Measurements from ENCODE around the gene KCNV2.

KCNV2 gene

GRCh38 chr9:2740616-2741015 lies 23.3 kb downstream of the KCNV2 start:
- peak; percentile 32; the same call in 1 of the 3 replicates for ATAC-seq
- TF ChIP-seq, protein P1, sequence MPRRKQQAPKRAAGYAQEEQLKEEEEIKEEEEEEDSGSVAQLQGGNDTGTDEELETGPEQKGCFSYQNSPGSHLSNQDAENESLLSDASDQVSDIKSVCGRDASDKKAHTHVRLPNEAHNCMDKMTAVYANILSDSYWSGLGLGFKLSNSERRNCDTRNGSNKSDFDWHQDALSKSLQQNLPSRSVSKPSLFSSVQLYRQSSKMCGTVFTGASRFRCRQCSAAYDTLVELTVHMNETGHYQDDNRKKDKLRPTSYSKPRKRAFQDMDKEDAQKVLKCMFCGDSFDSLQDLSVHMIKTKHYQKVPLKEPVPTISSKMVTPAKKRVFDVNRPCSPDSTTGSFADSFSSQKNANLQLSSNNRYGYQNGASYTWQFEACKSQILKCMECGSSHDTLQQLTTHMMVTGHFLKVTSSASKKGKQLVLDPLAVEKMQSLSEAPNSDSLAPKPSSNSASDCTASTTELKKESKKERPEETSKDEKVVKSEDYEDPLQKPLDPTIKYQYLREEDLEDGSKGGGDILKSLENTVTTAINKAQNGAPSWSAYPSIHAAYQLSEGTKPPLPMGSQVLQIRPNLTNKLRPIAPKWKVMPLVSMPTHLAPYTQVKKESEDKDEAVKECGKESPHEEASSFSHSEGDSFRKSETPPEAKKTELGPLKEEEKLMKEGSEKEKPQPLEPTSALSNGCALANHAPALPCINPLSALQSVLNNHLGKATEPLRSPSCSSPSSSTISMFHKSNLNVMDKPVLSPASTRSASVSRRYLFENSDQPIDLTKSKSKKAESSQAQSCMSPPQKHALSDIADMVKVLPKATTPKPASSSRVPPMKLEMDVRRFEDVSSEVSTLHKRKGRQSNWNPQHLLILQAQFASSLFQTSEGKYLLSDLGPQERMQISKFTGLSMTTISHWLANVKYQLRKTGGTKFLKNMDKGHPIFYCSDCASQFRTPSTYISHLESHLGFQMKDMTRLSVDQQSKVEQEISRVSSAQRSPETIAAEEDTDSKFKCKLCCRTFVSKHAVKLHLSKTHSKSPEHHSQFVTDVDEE (CRISPR knock-in tag; IDR thresholded peaks at IDR 0.05), result no peak
- no peak for TF ChIP-seq BACH2 (CRISPR knock-in tag; IDR thresholded peaks at IDR 0.05; ENCODE audit: borderline replicate concordance)
- no peak for TF ChIP-seq ZC3H10 (CRISPR knock-in tag; IDR thresholded peaks at IDR 0.05)
- TF ChIP-seq ZNF70 (CRISPR knock-in tag; IDR thresholded peaks at IDR 0.05), result no peak
- no peak for TF ChIP-seq CREB5 (CRISPR knock-in tag; IDR thresholded peaks at IDR 0.05; ENCODE audit: low read depth)
- no peak for TF ChIP-seq RARB (CRISPR knock-in tag; IDR thresholded peaks at IDR 0.05)
- TF ChIP-seq ISL1 (CRISPR knock-in tag; IDR thresholded peaks at IDR 0.05), result no peak
- no peak for TF ChIP-seq SNAI2 (CRISPR knock-in tag; IDR thresholded peaks at IDR 0.05)
- no peak for TF ChIP-seq ZNF8 (CRISPR knock-in tag; IDR thresholded peaks at IDR 0.05)
- TF ChIP-seq TCF4 (CRISPR knock-in tag; IDR thresholded peaks at IDR 0.05; ENCODE audit: borderline replicate concordance), result no peak
- TF ChIP-seq PATZ1 (CRISPR knock-in tag; IDR thresholded peaks at IDR 0.05; ENCODE audit: borderline replicate concordance), result no peak
- TF ChIP-seq TOX (CRISPR knock-in tag; IDR thresholded peaks at IDR 0.05; ENCODE audit: borderline replicate concordance), result no peak
- TF ChIP-seq ARNTL (CRISPR knock-in tag; IDR thresholded peaks at IDR 0.05; ENCODE audit: borderline replicate concordance, low read depth), result no peak
- no peak for TF ChIP-seq OSR1 (CRISPR knock-in tag; IDR thresholded peaks at IDR 0.05)
- TF ChIP-seq ZFP3 (CRISPR knock-in tag; IDR thresholded peaks at IDR 0.05), result no peak
- TF ChIP-seq GLIS3 (CRISPR knock-in tag; IDR thresholded peaks at IDR 0.05), result no peak
- TF ChIP-seq, protein P2, sequence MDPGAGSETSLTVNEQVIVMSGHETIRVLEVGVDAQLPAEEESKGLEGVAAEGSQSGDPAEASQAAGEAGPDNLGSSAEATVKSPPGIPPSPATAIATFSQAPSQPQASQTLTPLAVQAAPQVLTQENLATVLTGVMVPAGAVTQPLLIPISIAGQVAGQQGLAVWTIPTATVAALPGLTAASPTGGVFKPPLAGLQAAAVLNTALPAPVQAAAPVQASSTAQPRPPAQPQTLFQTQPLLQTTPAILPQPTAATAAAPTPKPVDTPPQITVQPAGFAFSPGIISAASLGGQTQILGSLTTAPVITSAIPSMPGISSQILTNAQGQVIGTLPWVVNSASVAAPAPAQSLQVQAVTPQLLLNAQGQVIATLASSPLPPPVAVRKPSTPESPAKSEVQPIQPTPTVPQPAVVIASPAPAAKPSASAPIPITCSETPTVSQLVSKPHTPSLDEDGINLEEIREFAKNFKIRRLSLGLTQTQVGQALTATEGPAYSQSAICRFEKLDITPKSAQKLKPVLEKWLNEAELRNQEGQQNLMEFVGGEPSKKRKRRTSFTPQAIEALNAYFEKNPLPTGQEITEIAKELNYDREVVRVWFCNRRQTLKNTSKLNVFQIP (CRISPR knock-in tag; IDR thresholded peaks at IDR 0.05; ENCODE audit: borderline replicate concordance, low read depth), result no peak

DNA sequence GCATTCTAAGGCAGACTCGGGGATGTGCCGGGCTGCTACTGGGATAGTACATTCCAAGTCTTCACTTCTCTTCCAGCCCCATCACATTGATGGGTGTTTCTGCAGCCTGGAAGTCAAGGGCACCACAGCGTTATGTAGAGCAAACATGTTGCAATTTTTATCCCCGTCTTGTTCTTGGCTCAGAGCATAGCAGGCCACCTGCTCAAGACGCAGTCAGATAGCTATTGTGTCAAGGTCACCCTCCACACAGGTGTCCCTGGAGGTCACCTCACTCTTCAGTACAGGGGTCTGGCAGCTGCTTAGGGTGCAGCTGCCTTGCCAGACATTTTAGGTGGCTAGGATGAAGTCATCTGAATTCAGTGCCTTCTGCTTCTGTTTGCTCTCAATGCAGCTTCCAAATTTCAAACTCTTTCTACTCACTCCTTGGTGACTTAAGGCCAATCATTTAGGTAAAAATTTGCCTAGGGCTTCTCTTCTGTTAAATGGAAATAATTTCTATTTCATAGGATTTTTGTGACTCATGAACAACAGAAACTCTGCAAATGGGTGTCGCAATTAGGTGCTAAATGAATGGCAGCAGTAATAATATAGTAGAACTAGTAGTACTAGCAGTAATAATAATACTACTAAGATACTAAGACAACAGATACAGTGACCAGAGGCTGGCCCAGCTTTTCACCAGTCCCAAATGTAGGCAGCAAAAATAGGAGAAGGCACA lies 24.3 kb downstream of the KCNV2 start:
- TF ChIP-seq OSR1 (CRISPR knock-in tag; IDR thresholded peaks at IDR 0.05), result no peak
- no peak for TF ChIP-seq GLIS3 (CRISPR knock-in tag; IDR thresholded peaks at IDR 0.05)
- TF ChIP-seq ZFP3 (CRISPR knock-in tag; IDR thresholded peaks at IDR 0.05), result no peak
- TF ChIP-seq, protein P2 (CRISPR knock-in tag; IDR thresholded peaks at IDR 0.05; ENCODE audit: borderline replicate concordance, low read depth), result no peak
- no peak for TF ChIP-seq ZNF565 (CRISPR knock-in tag; conservative IDR thresholded peaks at IDR 0.05; ENCODE audit: low read depth)
- TF ChIP-seq TCF4 (CRISPR knock-in tag; IDR thresholded peaks at IDR 0.05; ENCODE audit: borderline replicate concordance), result no peak
- no peak for TF ChIP-seq CSDC2 (CRISPR knock-in tag; IDR thresholded peaks at IDR 0.05)
- ATAC-seq, result no peak

GRCh38 chr9:2742214-2742613 lies 24.9 kb downstream of the KCNV2 start:
- TF ChIP-seq BACH2 (CRISPR knock-in tag; IDR thresholded peaks at IDR 0.05; ENCODE audit: borderline replicate concordance), result no peak
- TF ChIP-seq, protein P3, sequence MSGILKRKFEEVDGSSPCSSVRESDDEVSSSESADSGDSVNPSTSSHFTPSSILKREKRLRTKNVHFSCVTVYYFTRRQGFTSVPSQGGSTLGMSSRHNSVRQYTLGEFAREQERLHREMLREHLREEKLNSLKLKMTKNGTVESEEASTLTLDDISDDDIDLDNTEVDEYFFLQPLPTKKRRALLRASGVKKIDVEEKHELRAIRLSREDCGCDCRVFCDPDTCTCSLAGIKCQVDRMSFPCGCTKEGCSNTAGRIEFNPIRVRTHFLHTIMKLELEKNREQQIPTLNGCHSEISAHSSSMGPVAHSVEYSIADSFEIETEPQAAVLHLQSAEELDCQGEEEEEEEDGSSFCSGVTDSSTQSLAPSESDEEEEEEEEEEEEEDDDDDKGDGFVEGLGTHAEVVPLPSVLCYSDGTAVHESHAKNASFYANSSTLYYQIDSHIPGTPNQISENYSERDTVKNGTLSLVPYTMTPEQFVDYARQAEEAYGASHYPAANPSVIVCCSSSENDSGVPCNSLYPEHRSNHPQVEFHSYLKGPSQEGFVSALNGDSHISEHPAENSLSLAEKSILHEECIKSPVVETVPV (CRISPR knock-in tag; IDR thresholded peaks at IDR 0.05), result no peak
- ATAC-seq, result no peak
